Retinal pigment epithelial cell (primary cell): ENCODE results near the gene TMED9.

Experiments
- DNase-seq: peaks from one replicate; pipeline ENCODE4 v3.0.0-alpha.2; 2010; ENCODE audit warnings: low read depth
- H3K4me3 ChIP-seq: 2 replicates; pipeline ENCODE4 v1.5.1; 2011; ENCODE audit warnings: mild to moderate bottlenecking, low read length, control low read depth, moderate library complexity
- TF ChIP-seq, protein P1 (sequence below): conservative IDR thresholded peaks from 2 replicates; pipeline ENCODE4 v1.5.1; 2011; ENCODE audit warnings: low read depth, low read length, control low read depth, inconsistent platforms

TMED9 gene

DNA sequence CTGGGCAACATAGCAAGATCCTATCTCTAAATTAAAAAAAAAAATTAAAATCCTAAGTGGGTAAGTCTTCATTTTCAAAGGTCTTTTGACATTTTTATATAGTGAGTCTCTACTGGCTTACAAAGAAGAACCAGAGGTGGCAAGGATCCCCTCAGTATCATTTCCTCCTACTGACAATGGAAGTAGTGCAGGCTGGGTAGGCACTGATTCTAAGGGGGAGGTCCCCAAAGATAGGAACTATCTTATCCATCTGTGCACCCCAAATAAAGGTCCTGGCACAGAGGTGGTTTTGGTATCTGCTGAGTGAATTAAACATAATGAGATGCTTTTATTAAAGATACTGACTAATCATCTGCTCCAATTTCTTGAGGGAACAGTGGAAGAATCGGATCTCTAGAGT, 41.9 kb upstream of the TMED9 start:
- TF ChIP-seq, protein P1, sequence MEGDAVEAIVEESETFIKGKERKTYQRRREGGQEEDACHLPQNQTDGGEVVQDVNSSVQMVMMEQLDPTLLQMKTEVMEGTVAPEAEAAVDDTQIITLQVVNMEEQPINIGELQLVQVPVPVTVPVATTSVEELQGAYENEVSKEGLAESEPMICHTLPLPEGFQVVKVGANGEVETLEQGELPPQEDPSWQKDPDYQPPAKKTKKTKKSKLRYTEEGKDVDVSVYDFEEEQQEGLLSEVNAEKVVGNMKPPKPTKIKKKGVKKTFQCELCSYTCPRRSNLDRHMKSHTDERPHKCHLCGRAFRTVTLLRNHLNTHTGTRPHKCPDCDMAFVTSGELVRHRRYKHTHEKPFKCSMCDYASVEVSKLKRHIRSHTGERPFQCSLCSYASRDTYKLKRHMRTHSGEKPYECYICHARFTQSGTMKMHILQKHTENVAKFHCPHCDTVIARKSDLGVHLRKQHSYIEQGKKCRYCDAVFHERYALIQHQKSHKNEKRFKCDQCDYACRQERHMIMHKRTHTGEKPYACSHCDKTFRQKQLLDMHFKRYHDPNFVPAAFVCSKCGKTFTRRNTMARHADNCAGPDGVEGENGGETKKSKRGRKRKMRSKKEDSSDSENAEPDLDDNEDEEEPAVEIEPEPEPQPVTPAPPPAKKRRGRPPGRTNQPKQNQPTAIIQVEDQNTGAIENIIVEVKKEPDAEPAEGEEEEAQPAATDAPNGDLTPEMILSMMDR = no peak
- no peak for DNase-seq

DNA sequence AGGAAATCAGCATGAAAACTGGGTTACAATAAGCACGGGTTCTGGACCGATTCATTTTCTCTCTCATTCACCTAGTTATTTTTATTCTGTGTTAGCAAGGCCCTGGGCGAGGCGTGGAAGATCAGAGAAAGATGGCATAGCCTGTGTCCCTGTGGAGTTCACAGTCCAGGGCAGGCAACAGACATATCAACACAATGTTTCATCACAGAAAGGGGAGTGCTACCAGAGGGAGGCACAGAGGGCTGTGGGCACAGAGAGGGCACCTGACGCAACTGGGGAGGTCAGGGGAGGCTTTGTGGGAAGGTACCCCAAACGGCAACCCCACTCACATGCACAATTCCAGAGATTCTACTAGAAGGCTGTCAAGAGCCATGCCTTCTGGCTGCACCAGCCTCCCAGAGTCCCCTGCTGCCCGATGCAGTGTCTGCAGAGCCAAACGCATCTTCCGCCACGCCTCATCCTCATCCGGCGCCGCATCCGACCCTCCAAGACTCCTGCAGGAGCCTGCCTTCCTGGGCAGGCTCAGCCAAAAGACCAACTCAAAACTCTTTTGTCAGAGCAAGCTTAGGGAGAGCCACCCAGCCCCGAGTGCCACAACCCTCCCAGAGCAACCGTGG, 39.1 kb upstream of the TMED9 start:
- DNase-seq = no peak
- H3K4me3 ChIP-seq = peak overlapping the region; percentile 80
- TF ChIP-seq, protein P1 = no peak

More for the DNA sequence above, 41.9 kb upstream of the TMED9 start:
- H3K4me3 ChIP-seq = no peak overlapping the region

DNA sequence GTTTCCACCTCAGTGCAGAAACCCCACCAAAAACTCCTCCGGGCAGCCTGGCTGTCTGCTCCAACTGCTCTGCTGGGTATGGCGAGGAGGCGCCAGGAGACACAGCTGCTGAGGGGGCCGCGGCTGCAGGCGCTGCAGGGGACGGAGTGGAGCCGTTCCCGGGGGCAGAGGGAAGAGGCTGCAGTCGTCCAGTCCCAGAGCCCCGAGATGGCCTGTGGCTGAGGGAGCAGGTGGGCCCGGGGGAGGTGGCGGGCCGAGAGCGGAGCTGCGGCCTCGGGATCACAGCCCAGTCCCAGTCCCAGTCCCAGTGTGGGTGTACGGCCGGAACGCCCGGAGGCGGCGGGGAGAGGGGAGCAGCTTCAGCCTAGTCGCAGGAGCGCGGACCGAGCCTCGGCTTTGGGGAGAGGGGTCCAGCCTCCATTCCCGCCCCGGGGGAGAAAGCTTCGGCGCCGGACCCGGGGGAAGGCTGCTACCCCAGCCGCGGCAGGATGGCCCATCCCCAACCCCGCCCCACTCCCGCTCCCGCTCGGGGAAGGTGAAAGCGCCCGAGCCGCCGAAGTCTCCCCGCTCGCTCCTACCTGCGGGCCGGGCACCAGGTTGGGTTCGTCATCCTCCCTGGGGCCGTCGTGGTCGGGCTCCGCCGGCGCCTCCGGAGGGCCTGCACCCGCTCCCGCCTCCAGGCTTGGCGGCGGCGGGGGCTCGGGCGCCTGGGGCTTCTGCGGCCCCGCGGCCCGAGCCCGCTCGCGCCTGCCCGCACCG, 38.2 kb upstream of the TMED9 start:
- H3K4me3 ChIP-seq = peak overlapping the region; percentile 80
- DNase-seq = no peak
- TF ChIP-seq, protein P1 = no peak

DNA sequence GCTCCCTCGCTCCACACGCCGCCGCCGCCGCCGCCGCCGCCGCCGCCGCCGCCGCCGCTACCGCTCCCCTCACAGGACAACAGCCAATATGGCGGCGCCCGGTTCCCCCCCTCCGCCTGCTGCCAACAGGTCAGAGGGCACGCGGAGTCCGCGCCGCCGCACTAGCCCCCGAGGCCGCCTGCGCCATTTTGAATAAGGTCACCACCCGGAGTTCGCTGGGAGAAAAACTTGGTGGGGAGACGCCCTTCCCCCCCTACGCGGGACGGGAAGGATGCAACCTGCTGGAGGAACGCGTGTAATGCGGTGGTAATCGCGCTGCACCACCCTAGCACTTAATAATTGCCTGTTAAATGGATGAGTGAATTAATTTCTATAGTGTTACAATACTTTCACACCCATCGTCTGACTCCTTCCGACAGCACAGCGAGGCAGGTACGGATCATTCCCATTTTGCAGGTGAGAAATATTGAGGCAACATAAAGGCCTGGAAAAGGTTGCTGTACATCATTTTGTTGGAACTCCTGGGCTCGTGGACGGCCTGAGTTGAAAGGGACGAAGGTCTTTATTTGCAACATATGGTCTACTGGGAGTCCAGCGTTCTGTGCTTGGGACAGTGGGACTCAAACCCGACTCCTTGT, 37.4 kb upstream of the TMED9 start, which contains the start of gene FAM193B:
Gene FAM193B (minus strand): TSS at position 90 of the 638 bp plus-strand sequence. CDS start 105 bp downstream, outside the sequence.
- TF ChIP-seq, protein P1 = peak; percentile 30
- H3K4me3 ChIP-seq = peak within 1 kb of the TSS; percentile 80
- no peak for DNase-seq

DNA sequence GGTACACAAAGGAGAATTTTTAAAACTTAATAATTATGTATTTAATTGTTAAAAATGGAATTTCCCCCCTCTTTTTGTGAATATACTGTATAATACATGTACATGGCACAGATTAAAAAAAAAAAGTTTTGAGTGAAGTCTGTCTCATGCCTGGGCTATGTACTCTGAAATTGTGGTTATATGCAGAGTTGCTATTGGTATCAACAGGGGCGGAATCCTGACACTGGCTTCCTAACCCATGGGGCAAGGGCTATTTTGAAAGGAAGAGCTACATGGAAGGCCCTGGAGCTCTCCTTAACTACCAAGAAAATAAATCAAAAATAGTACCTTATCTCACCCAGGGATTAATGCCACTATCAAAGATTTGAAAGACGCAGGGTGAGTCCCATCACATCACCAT, 36.8 kb upstream of the TMED9 start:
- no peak overlapping the region for H3K4me3 ChIP-seq
- TF ChIP-seq, protein P1 = no peak
- DNase-seq = no peak

DNA sequence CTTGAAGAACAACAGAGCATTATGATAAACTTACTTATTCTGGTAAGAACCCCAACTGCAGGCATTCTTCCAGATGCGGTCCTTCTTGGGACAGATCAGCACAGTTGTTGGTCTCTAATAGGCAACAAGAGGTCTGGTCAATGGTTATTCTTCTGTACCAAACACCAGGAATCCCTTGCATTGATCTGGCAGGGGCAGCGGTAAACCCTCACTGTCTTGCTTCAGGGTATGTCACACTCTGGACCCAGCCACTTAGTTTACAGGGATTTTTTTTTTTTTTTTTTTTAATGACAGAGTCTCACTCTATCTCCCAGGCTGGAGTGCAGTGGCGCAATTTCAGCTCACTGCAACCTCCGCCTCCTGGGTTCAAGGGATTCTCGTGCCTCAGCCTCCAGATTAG, 36.3 kb upstream of the TMED9 start:
- DNase-seq = no peak
- TF ChIP-seq, protein P1 = no peak

More for the DNA sequence above, 36.3 kb upstream of the TMED9 start:
- H3K4me3 ChIP-seq = no peak overlapping the region
